K562 (cell line): ENCODE results near the gene ATP5F1C. TPM values are rescaled to one million over a fixed set of nuclear protein-coding genes. Genes with fewer than 3 reads are reported as not detected.

ENCODE experiments used
- ATAC-seq: fragments of 200-7000 bp; cut with Tn5 transposase; 3 replicates; pipeline ENCODE4 v1.9.1; 2020; ENCODE audit warnings: moderate library complexity
- BruUV-seq: library from RNA; stranded (reverse); fragments of 400-500 nt; replicated peaks from 2 replicates; lab custom pipeline; 2021; lab: Mats Ljungman, UMichigan
- CTCF ChIA-PET: fragments of 300-600 bp; formaldehyde crosslinking; extraction: SDS; loops from one replicate; lab custom pipeline; 2021; ENCODE audit warnings: low intra/inter-chr PET ratio; lab: Yijun Ruan, JAX
- POLR2A ChIA-PET: fragments of 300-600, 350-650 bp; sonication (Branson Sonifier 250); formaldehyde crosslinking; extraction: SDS; loops from one replicate; lab custom pipeline; 2021; ENCODE audit warnings: antibody characterized with exemption, inconsistent platforms; lab: Yijun Ruan, JAX
- DNase-seq, 4 experiments: peaks; one replicate each; pipeline versions ENCODE4 v3.0.0 to v3.0.0-alpha.2; 2011 to 2018; ENCODE audit warnings: low spot score in 3 of 4, mixed read lengths in 3 of 4; ENCODE audit errors: extremely low read depth in 1 of 4
- FAIRE-seq: peaks from 2 replicates; lab custom pipeline; 2011; peaks lifted over from hg19 to GRCh38; lab: Jason Lieb, UNC
- H2AFZ ChIP-seq: 2 replicates; pipeline ENCODE4 v1.6.0; 2011; ENCODE audit warnings: low read depth, low read length, control low read depth, inconsistent platforms
- H3K27ac ChIP-seq: fragments of 200-600 bp; 3 replicates; pipeline ENCODE4 v1.8.0; 2011; ENCODE audit warnings: low read depth, mild to moderate bottlenecking, control low read depth, inconsistent platforms, low read length, moderate library complexity, mixed read lengths; ENCODE audit errors: extremely low read depth
- H3K27me3 ChIP-seq, 2 experiments: fragments of 300-600 bp in 1 of 2; 2 replicates in 1 of 2; 3 replicates in 1 of 2; pipeline versions ENCODE4 v1.6.0 to v1.8.0; 2011; ENCODE audit warnings: inconsistent platforms in 2 of 2, low read length in 2 of 2, mild to moderate bottlenecking in 1 of 2, mixed read lengths in 1 of 2, moderate library complexity in 1 of 2; ENCODE audit not compliant: control insufficient read depth in 2 of 2, insufficient read depth in 2 of 2
- H3K36me3 ChIP-seq: fragments of 300-600 bp; 3 replicates; pipeline ENCODE4 v1.8.0; 2011; ENCODE audit warnings: mild to moderate bottlenecking, low read length, inconsistent platforms; ENCODE audit not compliant: control insufficient read depth, insufficient read depth
- H3K4me1 ChIP-seq, 2 experiments: fragments of 200-600 bp in 1 of 2; replicated peaks in 1 of 2; 2 replicates in 1 of 2; 3 replicates in 1 of 2; pipeline versions ENCODE4 v1.5.1 to v1.8.0; 2011; ENCODE audit warnings: inconsistent platforms in 2 of 2, low read length in 2 of 2, mild to moderate bottlenecking in 1 of 2, mixed read lengths in 1 of 2, moderate library complexity in 1 of 2; ENCODE audit not compliant: control insufficient read depth in 2 of 2, insufficient read depth in 2 of 2
- H3K4me2 ChIP-seq: 2 replicates; pipeline ENCODE4 v1.6.1; 2011; ENCODE audit warnings: low read length, control low read depth, inconsistent platforms, mixed read lengths; ENCODE audit not compliant: insufficient read depth
- H3K4me3 ChIP-seq: fragments of 200-600 bp; sonication (generic), shearing (Covaris generic); 2 replicates; pipeline ENCODE4 v1.5.1; 2016; ENCODE audit warnings: control low read depth, inconsistent platforms
- H3K79me2 ChIP-seq: fragments of 200-600 bp; 3 replicates; pipeline ENCODE4 v1.8.0; 2011; ENCODE audit warnings: low read length, inconsistent platforms; ENCODE audit not compliant: control insufficient read depth, insufficient read depth
- H3K9ac ChIP-seq, 2 experiments: 2 replicates each; pipeline versions ENCODE4 v1.6.0 to v1.6.1; 2011; ENCODE audit warnings: low read depth in 2 of 2, low read length in 2 of 2, control low read depth in 1 of 2, inconsistent platforms in 1 of 2, mild to moderate bottlenecking in 1 of 2, mixed read lengths in 1 of 2; ENCODE audit not compliant: insufficient read depth in 1 of 2
- H3K9me1 ChIP-seq: one replicate; pipeline ENCODE4 v1.6.0; 2011; ENCODE audit warnings: inconsistent platforms, mild to moderate bottlenecking, low read length, moderate library complexity; ENCODE audit not compliant: control insufficient read depth, insufficient read depth
- H3K9me3 ChIP-seq: replicated peaks from 2 replicates; pipeline ENCODE4 v1.5.1; 2011; ENCODE audit warnings: low read depth, low read length, inconsistent platforms; ENCODE audit not compliant: control insufficient read depth, insufficient read depth
- H4K20me1 ChIP-seq: replicated peaks from 2 replicates; pipeline ENCODE4 v1.6.1; 2011; ENCODE audit warnings: low read length, inconsistent platforms, mixed read lengths; ENCODE audit not compliant: control insufficient read depth, insufficient read depth
- IRF1 ChIP-seq: sonication (generic); formaldehyde crosslinking; IDR thresholded peaks from 2 replicates; pipeline ENCODE4 v1.8.0; 2022; ENCODE audit warnings: missing genetic modification reagents, mild to moderate bottlenecking, borderline replicate concordance
- NFIC ChIP-seq: fragments of 450-650 bp; IDR thresholded peaks from 2 replicates; pipeline ENCODE4 v1.6.1; 2017; ENCODE audit warnings: mild to moderate bottlenecking, inconsistent platforms
- PRPF4 ChIP-seq: fragments of 200-400 bp; formaldehyde crosslinking; IDR thresholded peaks from one replicate; pipeline ENCODE4 v1.6.1; 2017; ENCODE audit warnings: low read length, low read depth, mild to moderate bottlenecking; ENCODE audit not compliant: insufficient read depth, poor library complexity, severe bottlenecking
- ZKSCAN1 ChIP-seq: fragments of 150-350 bp; IDR thresholded peaks from 2 replicates; pipeline ENCODE4 v1.6.1; 2016; ENCODE audit warnings: low read depth, low read length
- ZNF280A ChIP-seq: fragments of 450-650 bp; IDR thresholded peaks from 2 replicates; pipeline ENCODE4 v1.6.1; 2018; ENCODE audit warnings: mild to moderate bottlenecking, low read depth; ENCODE audit not compliant: partially characterized antibody
- ZZZ3 ChIP-seq: fragments of 450-650 bp; IDR thresholded peaks from 2 replicates; pipeline ENCODE4 v1.6.1; 2016; ENCODE audit warnings: antibody characterized with exemption, mild to moderate bottlenecking, moderate library complexity
- WGBS: fragments of 100-300 bp; shearing (Covaris generic); methylation state at CpG from one replicate; pipeline ENCODE4 v1.1.6; 2016; ENCODE audit warnings: low coverage, mixed read lengths; ENCODE audit not compliant: insufficient coverage; ENCODE audit errors: missing lambda C conversion rate; 5-methylcytosine and 5-hydroxymethylcytosine counted together
- in situ Hi-C: fragments of 300-500 bp; cut with MboI; formaldehyde crosslinking; loops from 4 replicates; pipeline ENCODE4 v1.15.0; 2018; ENCODE audit warnings: inconsistent platforms, mixed read lengths
- intact Hi-C: fragments of 100-400 bp; cut with micrococcal nuclease; formaldehyde crosslinking; loops from 2 replicates; pipeline ENCODE4 v1.14.2; 2022
- polyA plus RNA-seq, 8 experiments: library from polyadenylated mRNA; depleted of rRNA in 4 of 8; stranded (reverse) in 5 of 8; unstranded in 3 of 8; fragments of >200 nt; fragmentation: Nextera tagmentation in 2 of 8; fragmentation: Illumina TruSeq in 1 of 8; extraction: Ambion mirVana in 2 of 8; extraction: Trizol in 1 of 8; gene quantifications; 2 replicates each; pipeline versions ENCODE4 v1.2.1 to v1.2.3, GENCODE V29; 2011 to 2014; ENCODE audit warnings: inconsistent platforms in 1 of 8, missing spikeins in 1 of 8
- total RNA-seq, 7 experiments: library from RNA; depleted of rRNA in 6 of 7; stranded (reverse); fragments of >200 nt in 6 of 7; fragmentation: Illumina TruSeq in 2 of 7; extraction: Trizol in 2 of 7; gene quantifications; 2 replicates each; pipeline versions ENCODE4 v1.2.1 to v1.2.3, GENCODE V29; 2011 to 2021; ENCODE audit warnings: low replicate concordance in 1 of 7
- TF ChIP-seq, protein P1 (sequence below): fragments of 200-600 bp; sonication (generic); IDR thresholded peaks from one replicate; pipeline ENCODE4 v1.6.1; 2012; ENCODE audit warnings: mild to moderate bottlenecking, low read depth, low read length, inconsistent platforms

The ATP5F1C gene
- total and polyA plus RNA-seq, 9 of the 15 experiments (the other 6 are each of a cell fraction or from before 2014, with no cell fraction given): 389 to 1,475 (median 559) TPM

- Histone ChIP-seq H3K4me3 (no peak overlapping the region), H3K79me2 (no peaks in the 10 kb centered on the region), H2AFZ (no peak overlapping the region), H3K36me3 (peaks cover 60% of the 10 kb centered on the region), H3K9ac (no peak overlapping the region), H3K9me3 (no peaks in the 10 kb centered on the region), H3K9me1 (no peaks in the 10 kb centered on the region), H3K27ac (no peak overlapping the region), H3K4me2 (no peak overlapping the region), H3K27me3 (no peaks in the 10 kb centered on the region), H4K20me1 (no peaks in the 10 kb centered on the region), H3K4me1 (peaks cover 0 to 5% of the 10 kb centered on the region in 2 experiments; a peak in 2 of 5 replicates)
- WGBS: 92% methylated on average over 10 of the region's 10 CpGs
- no peak for DNase-seq
- ATAC-seq: no peak
- no peak for FAIRE-seq
- ChIA-PET POLR2A (interaction anchor here (1.1 kb wide), 1 partner anchor 9 kb away, joined by 4 read pairs; no protein-coding TSS in a partner anchor), CTCF (no interaction called here)
- in situ Hi-C loops (no loop called here), intact Hi-C loops (no loop called here)
- no TSS peak for BruUV-seq
- no peak for TF ChIP-seq ZZZ3
- TF ChIP-seq, protein P1, sequence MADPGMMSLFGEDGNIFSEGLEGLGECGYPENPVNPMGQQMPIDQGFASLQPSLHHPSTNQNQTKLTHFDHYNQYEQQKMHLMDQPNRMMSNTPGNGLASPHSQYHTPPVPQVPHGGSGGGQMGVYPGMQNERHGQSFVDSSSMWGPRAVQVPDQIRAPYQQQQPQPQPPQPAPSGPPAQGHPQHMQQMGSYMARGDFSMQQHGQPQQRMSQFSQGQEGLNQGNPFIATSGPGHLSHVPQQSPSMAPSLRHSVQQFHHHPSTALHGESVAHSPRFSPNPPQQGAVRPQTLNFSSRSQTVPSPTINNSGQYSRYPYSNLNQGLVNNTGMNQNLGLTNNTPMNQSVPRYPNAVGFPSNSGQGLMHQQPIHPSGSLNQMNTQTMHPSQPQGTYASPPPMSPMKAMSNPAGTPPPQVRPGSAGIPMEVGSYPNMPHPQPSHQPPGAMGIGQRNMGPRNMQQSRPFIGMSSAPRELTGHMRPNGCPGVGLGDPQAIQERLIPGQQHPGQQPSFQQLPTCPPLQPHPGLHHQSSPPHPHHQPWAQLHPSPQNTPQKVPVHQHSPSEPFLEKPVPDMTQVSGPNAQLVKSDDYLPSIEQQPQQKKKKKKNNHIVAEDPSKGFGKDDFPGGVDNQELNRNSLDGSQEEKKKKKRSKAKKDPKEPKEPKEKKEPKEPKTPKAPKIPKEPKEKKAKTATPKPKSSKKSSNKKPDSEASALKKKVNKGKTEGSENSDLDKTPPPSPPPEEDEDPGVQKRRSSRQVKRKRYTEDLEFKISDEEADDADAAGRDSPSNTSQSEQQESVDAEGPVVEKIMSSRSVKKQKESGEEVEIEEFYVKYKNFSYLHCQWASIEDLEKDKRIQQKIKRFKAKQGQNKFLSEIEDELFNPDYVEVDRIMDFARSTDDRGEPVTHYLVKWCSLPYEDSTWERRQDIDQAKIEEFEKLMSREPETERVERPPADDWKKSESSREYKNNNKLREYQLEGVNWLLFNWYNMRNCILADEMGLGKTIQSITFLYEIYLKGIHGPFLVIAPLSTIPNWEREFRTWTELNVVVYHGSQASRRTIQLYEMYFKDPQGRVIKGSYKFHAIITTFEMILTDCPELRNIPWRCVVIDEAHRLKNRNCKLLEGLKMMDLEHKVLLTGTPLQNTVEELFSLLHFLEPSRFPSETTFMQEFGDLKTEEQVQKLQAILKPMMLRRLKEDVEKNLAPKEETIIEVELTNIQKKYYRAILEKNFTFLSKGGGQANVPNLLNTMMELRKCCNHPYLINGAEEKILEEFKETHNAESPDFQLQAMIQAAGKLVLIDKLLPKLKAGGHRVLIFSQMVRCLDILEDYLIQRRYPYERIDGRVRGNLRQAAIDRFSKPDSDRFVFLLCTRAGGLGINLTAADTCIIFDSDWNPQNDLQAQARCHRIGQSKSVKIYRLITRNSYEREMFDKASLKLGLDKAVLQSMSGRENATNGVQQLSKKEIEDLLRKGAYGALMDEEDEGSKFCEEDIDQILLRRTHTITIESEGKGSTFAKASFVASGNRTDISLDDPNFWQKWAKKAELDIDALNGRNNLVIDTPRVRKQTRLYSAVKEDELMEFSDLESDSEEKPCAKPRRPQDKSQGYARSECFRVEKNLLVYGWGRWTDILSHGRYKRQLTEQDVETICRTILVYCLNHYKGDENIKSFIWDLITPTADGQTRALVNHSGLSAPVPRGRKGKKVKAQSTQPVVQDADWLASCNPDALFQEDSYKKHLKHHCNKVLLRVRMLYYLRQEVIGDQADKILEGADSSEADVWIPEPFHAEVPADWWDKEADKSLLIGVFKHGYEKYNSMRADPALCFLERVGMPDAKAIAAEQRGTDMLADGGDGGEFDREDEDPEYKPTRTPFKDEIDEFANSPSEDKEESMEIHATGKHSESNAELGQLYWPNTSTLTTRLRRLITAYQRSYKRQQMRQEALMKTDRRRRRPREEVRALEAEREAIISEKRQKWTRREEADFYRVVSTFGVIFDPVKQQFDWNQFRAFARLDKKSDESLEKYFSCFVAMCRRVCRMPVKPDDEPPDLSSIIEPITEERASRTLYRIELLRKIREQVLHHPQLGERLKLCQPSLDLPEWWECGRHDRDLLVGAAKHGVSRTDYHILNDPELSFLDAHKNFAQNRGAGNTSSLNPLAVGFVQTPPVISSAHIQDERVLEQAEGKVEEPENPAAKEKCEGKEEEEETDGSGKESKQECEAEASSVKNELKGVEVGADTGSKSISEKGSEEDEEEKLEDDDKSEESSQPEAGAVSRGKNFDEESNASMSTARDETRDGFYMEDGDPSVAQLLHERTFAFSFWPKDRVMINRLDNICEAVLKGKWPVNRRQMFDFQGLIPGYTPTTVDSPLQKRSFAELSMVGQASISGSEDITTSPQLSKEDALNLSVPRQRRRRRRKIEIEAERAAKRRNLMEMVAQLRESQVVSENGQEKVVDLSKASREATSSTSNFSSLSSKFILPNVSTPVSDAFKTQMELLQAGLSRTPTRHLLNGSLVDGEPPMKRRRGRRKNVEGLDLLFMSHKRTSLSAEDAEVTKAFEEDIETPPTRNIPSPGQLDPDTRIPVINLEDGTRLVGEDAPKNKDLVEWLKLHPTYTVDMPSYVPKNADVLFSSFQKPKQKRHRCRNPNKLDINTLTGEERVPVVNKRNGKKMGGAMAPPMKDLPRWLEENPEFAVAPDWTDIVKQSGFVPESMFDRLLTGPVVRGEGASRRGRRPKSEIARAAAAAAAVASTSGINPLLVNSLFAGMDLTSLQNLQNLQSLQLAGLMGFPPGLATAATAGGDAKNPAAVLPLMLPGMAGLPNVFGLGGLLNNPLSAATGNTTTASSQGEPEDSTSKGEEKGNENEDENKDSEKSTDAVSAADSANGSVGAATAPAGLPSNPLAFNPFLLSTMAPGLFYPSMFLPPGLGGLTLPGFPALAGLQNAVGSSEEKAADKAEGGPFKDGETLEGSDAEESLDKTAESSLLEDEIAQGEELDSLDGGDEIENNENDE: no peak
- no peak for TF ChIP-seq ZNF280A
- no peak for TF ChIP-seq PRPF4
- TF ChIP-seq ZKSCAN1: no peak
- TF ChIP-seq IRF1: no peak
- TF ChIP-seq NFIC: no peak
These were observed 20.8 kb upstream of the ATP5F1C start for GRCh38 chr10:7767209-7767608.
